WERI-Rb-1 (cell line): Measurements from ENCODE around the gene ZNF526.

Experiments used
- DNase-seq: peaks from one replicate; pipeline ENCODE4 v3.0.0-alpha.2; 2020
- H3K27ac ChIP-seq: fragments of 250-450 bp; sonication (Bioruptor Pico); 2 replicates; pipeline ENCODE4 v1.5.1; 2020; ENCODE audit warnings: mild to moderate bottlenecking, moderate library complexity
- H3K27me3 ChIP-seq: fragments of 250-450 bp; sonication (Bioruptor Pico); 2 replicates; pipeline ENCODE4 v1.5.1; 2021; ENCODE audit warnings: mild to moderate bottlenecking, low read depth, moderate library complexity; ENCODE audit not compliant: insufficient read depth, severe bottlenecking
- H3K36me3 ChIP-seq: fragments of 250-450 bp; sonication (Bioruptor Pico); 2 replicates; pipeline ENCODE4 v1.5.1; 2020; ENCODE audit warnings: mild to moderate bottlenecking, moderate library complexity
- H3K4me3 ChIP-seq: 2 replicates; pipeline ENCODE4 v1.5.1; 2011; ENCODE audit warnings: low read depth, mild to moderate bottlenecking, control low read depth, low read length
- H3K9me3 ChIP-seq: fragments of 250-450 bp; sonication (Bioruptor Pico); 2 replicates; pipeline ENCODE4 v1.5.1; 2021; ENCODE audit warnings: mild to moderate bottlenecking, moderate library complexity; ENCODE audit not compliant: severe bottlenecking
- TF ChIP-seq, protein P1 (sequence below): IDR thresholded peaks from 2 replicates; pipeline ENCODE4 v1.5.1; 2011; ENCODE audit warnings: low read depth, mild to moderate bottlenecking, control low read depth, inconsistent platforms, low read length

ZNF526 gene

DNA sequence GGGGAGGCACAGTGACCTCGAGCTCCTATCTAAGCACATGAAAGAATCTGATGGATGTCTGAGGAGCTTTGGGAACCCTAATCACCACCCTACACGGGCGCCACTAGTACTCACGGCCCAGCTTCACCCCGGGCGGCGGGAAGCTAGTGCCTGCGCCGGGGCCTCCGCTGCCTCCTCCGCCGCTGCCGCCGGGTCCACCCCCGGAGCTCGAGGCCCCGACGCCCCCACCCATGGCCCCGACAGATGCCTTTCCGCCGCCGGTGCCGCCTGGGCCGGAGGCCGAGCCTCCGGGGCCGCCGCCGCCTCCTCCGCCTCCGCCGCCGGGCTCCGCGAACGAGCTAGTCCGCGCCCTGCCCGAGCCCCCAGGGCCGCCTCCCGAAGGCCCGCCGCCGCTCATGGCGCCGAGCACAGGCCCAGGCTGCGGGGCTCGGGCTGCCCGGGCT is 22.0 kb downstream of the ZNF526 start:
- TF ChIP-seq, protein P1, sequence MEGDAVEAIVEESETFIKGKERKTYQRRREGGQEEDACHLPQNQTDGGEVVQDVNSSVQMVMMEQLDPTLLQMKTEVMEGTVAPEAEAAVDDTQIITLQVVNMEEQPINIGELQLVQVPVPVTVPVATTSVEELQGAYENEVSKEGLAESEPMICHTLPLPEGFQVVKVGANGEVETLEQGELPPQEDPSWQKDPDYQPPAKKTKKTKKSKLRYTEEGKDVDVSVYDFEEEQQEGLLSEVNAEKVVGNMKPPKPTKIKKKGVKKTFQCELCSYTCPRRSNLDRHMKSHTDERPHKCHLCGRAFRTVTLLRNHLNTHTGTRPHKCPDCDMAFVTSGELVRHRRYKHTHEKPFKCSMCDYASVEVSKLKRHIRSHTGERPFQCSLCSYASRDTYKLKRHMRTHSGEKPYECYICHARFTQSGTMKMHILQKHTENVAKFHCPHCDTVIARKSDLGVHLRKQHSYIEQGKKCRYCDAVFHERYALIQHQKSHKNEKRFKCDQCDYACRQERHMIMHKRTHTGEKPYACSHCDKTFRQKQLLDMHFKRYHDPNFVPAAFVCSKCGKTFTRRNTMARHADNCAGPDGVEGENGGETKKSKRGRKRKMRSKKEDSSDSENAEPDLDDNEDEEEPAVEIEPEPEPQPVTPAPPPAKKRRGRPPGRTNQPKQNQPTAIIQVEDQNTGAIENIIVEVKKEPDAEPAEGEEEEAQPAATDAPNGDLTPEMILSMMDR = no peak
- H3K9me3 ChIP-seq = no peaks in the 10 kb centered on the region
- peak overlapping the region; percentile 86 for H3K27ac ChIP-seq
- H3K36me3 ChIP-seq = peaks cover 30% of the 10 kb centered on the region
- DNase-seq = peak; percentile 17
- no peaks in the 10 kb centered on the region for H3K27me3 ChIP-seq
- peak overlapping the region; percentile 91 for H3K4me3 ChIP-seq

DNA sequence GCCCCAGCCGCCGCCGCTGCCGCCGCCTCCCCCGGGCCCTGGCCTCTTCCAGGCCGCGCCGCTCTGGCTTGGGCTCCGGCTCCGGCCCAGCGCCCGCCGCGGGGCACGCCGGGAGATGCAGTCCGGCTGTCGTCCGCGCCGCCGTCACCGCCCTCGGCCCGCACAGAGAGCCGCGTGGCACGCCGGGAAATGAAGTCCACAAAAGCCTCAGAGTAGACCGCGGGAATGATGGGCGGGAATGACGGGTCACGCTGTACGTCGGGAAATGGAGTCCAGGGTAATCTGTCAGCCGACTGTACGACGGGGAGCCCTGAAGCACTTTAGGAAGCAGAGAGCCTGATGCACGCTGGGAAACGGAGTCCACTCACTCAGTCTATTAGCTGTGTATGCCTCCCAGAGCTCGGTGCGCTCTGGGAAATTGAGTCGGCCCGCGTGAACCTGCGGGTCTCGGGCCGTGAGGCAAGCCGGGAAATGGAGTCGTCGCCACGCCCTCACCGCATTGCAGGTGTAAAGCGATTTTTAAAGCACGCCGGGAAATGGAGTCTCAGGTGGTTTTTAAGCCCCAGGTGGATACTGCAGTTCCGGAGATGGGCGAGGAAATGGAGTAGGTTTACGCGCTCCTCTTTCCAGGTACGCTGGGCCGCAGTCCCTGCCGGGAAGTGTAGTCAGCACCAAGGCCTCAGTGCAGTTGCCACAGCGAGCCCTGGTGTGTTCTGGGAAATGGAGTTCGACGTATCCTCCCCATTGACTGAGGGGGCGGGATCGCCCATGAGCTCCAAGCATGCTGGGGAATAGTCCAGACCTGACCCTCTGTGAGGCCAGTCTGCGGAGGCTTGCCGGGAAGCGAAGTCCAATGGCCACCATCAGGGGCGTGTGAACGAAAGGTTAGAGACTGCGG is 22.6 kb downstream of the ZNF526 start, which contains the start of gene GSK3A:
GSK3A (minus strand) TSS at position 91 of the 898 bp plus-strand sequence. CDS start 137 bp downstream, outside the sequence.
- DNase-seq = peak; percentile 98
- Histone ChIP-seq H3K27me3 (no peaks in the 10 kb centered on the region), H3K9me3 (no peaks in the 10 kb centered on the region), H3K27ac (peak within 1 kb of the TSS; percentile 87), H3K36me3 (peaks cover 25% of the 10 kb centered on the region), H3K4me3 (peak within 1 kb of the TSS; percentile 91)
- TF ChIP-seq, protein P1 = no peak

DNA sequence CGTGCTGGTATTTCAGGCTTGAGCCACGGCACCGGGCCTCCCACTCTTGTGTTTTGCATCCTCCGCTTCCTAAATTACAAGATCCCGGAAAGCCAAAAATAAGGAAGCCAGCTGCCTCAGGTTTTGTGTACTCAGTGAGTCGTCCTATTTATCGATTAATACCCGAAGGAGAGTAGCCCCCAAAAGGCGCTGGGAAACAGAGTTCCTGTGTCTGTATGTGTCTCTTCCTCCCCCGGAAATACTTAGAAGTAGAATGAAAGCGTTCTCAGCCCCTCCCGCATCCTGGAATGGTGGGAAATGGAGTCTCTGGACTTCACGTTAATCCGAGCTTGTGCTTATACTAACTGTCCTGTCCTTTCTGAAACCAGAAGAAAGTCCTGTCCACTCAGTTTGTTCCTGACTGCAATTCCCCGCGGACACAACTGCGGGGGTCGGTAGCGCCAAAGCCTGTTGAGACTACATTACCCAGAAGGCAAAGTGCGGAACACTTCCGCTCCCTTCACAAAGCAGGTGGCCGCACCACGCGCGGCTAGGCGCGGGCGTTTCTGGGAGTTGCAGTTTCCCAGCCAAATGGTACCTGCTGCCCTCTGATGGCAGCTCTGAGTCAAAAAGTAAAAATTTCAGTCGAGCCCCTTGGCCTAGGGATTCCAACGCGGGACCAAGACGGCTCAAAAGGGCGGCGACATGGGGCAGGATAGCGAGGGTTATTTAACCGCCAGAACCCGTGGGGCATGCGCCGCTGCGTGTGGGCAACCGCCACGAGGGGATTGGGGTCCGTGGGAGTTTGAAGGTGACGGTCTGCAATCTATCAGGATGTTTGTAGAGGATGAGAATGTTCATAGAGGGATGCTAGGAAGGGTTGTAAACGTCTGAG is 24.5 kb downstream of the ZNF526 start:
- TF ChIP-seq, protein P1 = peak; percentile 38; the same call in 1 of the 2 replicates
- peak; percentile 93 for DNase-seq
- H3K36me3 ChIP-seq = peaks cover 22% of the 10 kb centered on the region
- H3K27me3 ChIP-seq = no peaks in the 10 kb centered on the region
- H3K4me3 ChIP-seq = peak overlapping the region; percentile 47
- H3K9me3 ChIP-seq = no peaks in the 10 kb centered on the region
- H3K27ac ChIP-seq = peak overlapping the region; percentile 87

DNA sequence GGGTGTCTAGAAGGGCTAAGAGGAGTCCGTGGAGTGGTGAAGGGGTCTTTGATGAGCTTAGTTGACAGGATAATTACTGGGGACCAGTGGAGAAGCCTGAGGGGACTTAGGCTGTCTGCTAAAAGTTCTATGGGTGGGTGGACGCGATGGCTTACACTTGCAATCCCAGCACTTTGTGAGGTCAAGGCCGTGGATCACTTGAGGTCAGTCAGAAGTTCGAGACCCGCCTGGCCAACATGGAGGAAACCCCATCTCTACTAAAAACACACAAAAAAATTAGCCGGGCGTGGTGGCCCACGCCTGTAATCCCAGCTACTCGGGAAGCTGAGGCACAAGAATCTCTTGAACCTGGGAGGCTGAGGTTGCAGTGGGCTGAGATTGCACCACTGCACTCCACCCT is 25.1 kb downstream of the ZNF526 start:
- no peaks in the 10 kb centered on the region for H3K27me3 ChIP-seq
- H3K4me3 ChIP-seq = no peak overlapping the region
- H3K27ac ChIP-seq = no peak overlapping the region; the same call in 1 of the 2 replicates
- DNase-seq = no peak
- H3K9me3 ChIP-seq = no peaks in the 10 kb centered on the region
- TF ChIP-seq, protein P1 = no peak
- H3K36me3 ChIP-seq = peaks cover 21% of the 10 kb centered on the region

DNA sequence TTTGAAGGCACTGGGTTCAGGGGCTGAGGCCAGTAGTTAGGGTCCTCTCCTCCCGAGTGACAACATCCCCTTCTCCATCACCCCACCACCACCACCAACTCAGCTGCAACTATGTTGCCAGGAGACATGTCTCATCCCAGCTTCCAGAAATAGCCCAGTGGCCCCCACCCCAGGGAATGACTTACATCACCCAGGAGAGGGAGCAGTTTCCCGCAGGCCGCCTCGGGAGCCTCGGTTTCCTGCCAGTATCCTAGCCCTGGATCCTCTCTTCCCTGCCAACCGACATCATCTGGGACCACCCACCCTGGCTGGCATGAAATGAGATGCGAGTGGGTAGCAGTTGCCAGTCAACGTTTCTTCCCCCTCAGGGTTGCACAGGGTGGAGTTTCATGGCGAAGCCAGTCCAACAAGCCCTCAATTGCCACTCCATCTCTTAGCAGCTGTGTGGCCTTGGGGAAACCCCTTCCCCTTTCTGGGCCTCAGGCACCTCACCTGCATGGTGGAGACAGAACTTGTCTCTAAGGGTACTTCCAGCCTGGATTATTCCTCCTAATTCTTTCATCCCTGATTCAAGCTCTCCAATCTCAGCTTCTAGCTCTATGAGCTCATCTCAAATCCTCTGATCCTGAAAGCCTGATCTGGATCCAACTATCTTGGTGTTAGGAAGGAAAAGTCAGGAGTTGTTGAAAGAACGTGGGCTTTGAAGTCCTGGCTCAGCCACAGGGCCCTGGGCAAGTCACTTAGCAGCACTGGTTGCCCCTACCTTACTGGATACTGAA is 26.2 kb downstream of the ZNF526 start:
- DNase-seq = peak; percentile 69
- Histone ChIP-seq H3K27me3 (no peaks in the 10 kb centered on the region), H3K36me3 (peaks cover 20% of the 10 kb centered on the region), H3K9me3 (no peaks in the 10 kb centered on the region), H3K27ac (peak overlapping the region; percentile 38; the same call in 1 of the 2 replicates), H3K4me3 (no peak overlapping the region)
- TF ChIP-seq, protein P1 = peak; percentile 50
